GM21515 (cell line): ENCODE results near the gene SETBP1.
A peak's percentile ranks its signal among the peaks of the same experiment; 100 is the strongest.
"Not testable (repeated sequence)": the region's sequence is repeated elsewhere in the genome, so short reads cannot be mapped to it uniquely, and the experiment has no call there.

Source experiments
- ATAC-seq: cut with Tn5 transposase; IDR thresholded peaks from one replicate; pipeline ENCODE4 v1.9.1; 2021; ENCODE audit not compliant: unreplicated experiment

The SETBP1 gene

DNA sequence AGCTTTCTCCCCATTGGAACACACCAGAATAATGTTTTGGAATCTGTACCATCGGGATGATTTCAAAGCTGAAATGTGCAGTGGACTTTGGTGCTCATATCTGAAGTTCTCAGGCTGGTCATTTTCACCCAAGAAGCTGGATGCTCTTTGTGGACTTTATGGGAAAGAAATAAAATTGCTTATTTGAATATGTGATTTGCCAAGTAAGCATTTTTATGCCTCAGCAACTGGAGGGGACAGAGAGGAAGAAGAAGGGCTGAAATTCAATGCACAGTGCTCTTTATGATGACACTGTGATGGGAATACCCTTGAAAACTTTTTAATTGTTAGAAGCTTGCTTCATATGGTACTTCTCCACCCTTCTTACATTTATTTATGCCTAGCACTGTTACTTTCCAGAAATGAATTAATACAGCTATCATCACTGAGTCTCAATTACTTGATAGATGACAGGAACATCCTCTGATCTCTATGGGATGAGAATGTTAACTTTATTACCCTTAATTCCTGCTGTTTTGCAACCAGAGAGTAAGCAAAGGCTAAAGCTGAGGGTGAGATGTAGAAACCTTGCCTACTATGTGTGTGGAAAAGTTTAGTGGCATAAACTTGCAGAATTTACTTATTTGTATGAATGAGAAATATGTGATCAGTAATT is 23.6 kb downstream of the SETBP1 start:
- ATAC-seq: no peak

DNA sequence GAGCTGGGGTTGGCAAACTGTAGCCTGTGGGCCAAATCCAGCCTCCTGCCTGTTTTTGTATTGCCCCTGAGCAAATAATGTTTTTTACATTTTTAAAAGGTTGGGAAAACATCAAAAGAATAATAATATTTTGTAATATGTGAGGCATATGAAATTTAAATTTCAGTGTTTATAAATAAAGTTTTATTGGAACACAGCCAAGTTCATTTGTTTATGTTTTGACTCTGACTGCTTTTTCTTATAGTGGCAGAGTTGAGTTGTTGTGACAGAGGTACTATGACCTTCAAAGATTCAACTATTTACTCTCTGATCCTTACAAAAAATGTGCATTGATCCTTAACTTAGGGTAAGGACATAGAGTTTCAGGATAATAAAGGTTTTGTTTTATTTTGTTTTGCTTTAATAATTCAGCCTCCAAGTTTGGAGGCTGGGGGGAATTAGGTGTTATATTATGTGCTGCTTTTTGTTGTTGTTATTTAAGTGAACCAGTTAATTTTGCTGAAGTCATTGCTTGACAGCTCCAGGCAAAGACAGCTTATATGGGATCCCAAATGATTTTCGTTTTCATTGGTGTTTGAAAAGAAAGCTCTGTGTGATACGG is 24.5 kb downstream of the SETBP1 start:
- ATAC-seq: no peak

DNA sequence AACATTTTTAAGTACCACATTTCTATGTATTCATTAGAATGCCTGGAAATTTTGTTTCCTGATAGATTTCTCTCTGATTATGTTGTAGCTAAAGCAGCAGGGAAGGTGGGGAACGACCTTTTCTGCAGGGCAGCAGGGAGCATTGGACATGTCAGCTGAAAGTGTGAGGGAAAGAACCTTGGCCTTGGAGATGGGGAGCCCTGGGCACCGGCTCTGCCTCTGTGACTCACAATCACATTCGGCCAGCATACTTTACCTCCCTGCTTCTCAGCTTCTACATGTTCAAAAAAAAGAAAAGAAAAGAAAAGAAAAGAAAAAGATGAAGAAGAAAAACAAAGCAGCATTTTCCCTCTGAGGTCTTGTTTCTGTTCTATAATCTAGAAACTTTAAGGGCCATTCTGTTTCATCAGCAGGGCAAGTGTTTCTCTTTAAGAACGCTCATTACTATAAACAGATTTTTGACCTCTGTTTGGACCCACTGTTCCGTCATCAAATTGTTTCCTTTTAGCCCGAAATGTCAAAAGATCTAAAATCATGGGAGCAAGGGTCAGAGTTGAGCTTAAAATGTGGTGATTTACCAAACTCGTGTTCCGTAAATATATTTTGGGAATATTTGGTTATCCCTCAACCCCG is 27.9 kb downstream of the SETBP1 start:
- no peak for ATAC-seq

DNA sequence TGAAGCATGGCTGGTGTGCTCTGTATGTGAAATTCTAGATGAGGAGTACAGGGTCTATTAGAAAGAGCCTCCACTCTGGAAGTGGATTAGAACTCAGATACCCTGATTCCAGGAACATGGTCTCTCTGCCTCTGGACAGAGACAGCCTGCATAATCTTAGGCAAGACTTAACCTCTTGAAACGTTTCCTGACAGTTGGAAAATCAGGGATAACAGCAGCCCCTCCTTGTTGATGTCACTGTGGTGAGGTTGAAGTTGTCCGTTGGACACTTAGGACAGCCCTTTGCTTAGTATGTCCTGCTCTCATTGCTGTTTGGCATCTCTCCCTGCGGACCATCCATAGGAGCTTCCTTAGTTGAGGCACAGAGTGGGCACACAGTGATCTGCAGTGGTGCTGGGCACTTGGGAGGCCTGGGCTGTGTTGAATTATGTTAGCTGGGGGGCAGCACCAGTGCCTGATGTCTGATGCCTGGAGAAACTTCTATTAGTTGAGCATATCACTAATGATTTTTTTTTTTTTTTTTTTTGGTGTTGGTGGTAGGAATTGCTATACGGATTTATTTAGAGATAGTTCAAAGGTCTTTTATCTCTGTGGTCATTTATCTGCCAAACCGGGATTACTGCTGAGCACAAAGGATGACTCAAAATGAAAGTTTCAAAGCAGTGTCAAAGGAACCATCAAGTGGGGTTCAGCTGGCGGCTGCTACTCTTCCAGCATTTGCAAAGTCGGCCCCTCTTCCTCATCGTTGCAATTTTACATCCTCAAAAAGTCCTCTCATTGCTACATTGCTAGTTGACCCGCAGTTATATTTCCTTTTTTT is 28.8 kb downstream of the SETBP1 start:
- peak; percentile 91 for ATAC-seq

DNA sequence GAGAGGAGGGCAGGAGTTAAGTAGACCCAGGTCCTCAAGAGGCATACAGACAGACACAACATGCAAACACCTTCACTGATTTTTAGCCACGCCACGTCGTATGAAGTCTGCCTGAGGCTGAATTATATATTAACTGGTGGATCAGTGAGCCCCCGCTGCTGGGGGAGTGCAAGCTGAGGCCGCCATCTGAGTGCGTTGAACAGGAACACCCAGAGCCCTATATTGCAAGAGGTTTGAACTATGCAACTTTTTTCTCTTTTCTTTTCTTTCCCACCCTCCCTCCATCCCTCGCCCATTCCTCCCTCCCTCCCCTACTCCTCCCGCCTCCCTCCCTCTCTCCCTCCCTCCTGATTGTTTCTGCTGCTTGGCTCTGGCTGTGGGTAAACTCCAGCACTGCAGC is 30.2 kb downstream of the SETBP1 start:
- ATAC-seq: no peak

DNA sequence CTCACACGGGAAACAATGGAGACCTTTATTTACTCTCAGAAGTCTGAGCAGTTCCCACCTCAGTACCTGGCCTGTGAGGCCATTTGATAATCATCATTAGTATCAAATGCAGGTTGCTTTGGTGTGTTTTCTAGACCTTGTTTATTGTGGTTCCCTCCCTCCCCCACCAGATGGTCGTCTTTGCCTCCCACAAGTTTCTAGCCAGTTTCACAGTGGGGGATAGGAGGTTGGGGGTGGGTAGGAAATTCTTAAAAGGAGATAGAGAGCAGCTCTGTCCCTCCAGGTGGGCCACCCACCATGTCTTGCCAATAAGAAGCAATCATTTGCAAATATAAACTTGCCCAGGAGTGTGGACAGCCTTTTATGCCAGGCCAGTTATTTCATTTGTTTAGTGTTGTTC is 31.3 kb downstream of the SETBP1 start:
- ATAC-seq: no peak

DNA sequence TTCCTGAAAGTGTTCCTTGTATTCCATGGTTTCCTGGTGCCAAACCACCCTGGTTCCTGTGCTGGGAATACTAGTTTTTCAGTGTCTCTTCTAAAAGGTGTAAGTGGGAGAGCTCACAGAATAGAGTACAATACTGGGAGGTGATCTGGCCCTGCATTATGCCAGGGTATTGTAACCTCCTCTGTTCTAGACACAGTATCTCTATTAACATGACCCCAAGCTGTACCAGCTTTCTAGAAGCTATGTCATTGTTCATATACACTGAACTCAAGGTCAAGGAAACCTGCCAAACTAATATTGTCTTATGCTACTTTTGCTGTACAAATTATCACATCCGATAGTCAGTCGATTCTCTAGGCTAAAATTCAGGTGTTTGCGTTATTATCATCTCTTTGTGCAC is 32.7 kb downstream of the SETBP1 start:
- no peak for ATAC-seq

DNA sequence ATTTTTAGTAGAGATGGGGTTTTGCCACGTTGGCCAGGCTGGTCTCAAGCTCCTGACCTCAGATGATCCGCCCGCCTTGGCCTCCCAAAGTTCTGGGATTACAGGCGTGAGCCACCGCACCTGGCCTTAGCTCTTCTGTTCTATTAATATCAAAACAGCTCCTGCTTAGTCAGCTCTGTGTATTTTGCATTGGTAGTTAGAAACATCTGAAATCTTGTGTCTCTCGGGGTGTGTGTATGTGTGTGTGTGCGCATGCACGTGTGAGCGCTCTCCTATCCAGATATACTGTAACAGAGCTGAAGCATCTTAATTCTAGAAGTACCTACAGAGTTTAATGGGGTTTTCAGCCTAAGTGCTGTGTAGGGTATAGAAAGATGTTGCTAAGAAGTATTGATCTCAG is 33.7 kb downstream of the SETBP1 start:
- ATAC-seq: no peak

DNA sequence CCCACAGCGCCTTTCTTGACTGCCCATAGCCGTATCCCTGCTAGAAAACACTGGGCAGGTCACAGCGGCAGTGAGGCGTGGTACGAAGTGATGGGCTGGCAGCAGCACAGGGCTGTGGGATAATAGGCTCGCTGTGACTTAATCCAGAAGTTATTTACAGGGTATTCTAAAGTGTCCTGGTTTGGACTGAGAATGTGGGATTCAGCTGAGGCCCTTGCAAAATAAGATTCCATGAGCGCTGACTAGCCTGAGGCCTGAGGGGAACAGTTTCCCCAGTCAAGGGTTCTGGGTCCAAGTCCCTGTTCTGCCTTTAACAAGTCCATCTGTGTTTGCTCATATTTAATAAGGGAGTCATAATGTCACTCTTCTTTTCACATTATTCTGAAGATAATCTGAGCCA is 34.6 kb downstream of the SETBP1 start:
- no peak for ATAC-seq

DNA sequence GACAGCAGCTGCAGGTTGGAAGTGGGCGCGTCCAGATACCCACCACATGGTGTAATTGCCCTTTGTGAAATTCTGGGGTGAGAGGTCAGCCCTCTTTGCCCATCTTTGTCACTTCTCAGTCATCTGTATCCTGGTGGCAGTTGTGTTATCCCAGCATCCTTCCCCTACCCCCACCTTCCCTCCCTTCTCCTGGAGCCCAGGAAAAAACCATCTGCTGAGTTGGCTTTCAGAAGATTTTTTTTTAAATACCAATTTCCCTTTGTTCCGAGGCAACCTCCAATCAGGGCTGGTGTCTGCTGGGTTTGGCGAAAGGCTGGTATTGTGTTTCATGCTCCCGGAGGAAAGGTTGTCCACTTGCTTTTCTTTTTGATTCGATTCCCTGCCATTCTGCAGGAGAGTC is 35.2 kb downstream of the SETBP1 start:
- no peak for ATAC-seq

DNA sequence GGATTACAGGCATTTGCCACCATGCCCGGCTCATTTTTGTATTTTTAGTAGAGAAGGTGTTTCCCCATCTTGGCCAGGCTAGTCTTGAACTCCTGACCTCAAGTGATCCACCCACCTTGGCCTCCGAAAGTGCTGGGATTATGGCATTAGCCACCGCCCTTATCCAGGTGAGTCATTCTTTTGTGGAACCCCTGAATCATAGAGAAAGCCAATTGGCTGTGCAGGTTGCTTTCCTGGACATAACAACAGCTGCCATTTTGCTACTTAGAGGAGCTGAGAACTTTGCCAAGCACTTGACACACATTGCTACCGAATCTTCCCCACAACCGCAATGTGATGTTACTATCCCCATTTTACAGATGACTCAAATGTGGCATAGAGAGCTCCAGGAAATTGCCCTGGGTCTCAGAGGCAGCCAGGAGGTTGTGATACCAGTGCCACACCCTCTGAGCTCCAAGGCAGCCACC is 36.0 kb downstream of the SETBP1 start:
- ATAC-seq: no peak

DNA sequence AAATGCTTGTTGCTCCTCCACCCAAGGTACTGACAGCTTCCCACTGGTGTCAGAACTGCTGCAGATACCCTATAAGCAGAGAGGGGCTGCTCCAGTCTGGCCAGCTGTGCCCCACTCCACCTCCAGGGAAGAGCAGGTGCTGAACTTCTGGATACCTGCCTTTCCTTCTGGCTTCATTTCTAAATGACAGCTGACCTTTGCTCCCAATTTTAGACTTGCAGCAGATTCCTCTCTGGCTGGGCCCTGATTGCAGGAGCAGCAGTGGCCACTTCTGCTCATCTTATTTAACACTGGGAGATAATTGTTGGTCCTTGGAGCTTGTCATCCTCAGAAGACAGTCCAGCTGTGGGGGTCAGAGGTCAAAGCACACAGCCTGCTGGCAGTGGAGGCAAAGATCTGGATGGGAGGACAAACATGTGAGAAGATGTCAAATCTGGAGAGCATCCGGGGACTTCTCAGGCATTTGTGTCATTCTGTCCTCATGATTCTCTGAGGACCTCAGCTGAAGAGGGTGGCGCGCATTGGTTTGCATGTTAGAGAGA is 38.9 kb downstream of the SETBP1 start:
- no peak for ATAC-seq

DNA sequence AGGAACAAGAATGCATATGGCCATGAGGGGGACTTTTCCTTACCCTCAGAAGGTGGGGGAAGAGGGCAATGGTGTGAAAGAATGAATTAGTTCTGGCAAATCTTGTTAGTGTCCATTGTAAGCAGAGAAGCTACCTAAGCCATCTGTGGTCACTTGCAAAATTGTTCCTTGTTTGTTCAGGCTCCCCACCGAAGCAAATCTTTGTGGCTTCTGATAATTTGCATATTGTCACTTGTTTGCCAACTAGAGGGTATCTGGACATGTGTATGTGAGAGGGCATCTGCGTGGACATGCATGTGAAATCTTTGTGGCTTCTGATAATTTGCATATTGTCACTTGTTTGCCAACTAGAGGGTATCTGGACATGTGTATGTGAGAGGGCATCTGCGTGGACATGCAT is 41.1 kb downstream of the SETBP1 start:
- ATAC-seq: not testable (repeated sequence)

DNA sequence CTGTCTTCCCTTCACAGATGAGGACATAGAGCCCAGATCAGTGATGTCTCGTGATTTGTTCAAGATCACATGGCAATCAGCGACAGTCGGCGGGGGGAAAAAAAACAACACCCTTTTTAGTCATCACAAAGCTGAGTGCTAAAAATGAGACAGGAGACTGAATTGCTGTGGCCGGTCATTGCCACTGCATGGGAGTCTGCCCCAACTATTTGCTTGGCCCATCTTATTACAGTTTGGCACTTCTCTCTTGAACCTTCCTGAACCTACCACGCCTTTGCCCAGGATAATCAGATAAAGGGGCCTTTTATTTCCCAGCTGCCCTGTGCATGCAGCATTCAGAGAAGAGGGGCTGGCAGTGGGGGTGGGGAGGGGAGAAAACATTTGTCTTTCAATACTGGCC is 42.7 kb downstream of the SETBP1 start:
- ATAC-seq: no peak

DNA sequence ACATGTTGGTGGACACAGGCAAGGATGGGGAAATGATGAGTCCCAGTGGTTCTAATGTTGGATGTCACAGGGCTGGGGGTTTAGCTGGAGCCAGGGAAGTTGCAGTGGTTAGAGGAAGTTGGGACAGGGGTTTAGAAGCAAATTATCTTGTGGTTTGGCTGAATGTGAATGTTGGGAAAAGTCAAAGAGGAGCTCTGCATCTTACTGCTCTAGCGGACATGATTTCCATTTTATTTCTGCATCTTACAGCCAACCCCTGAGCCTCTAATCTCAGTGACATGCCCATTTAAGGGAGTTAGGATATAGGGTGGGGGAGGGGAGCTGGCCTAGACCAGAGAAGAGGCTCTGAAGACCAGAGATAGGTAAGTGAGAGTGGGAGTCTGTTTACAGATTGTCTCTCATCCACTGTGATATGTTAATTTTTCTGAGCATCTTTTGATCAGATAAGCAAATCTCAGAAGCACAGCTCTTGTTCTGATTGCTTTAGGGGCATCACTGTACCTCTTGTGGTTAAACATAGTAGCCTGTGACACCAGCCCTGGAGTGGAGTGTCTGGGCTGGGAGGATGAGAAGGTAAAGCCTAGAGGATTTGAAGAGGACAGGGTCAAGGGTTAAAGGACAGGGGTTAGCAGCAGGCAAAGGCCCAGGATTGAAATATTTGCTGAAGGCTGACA is 43.6 kb downstream of the SETBP1 start:
- ATAC-seq: no peak

DNA sequence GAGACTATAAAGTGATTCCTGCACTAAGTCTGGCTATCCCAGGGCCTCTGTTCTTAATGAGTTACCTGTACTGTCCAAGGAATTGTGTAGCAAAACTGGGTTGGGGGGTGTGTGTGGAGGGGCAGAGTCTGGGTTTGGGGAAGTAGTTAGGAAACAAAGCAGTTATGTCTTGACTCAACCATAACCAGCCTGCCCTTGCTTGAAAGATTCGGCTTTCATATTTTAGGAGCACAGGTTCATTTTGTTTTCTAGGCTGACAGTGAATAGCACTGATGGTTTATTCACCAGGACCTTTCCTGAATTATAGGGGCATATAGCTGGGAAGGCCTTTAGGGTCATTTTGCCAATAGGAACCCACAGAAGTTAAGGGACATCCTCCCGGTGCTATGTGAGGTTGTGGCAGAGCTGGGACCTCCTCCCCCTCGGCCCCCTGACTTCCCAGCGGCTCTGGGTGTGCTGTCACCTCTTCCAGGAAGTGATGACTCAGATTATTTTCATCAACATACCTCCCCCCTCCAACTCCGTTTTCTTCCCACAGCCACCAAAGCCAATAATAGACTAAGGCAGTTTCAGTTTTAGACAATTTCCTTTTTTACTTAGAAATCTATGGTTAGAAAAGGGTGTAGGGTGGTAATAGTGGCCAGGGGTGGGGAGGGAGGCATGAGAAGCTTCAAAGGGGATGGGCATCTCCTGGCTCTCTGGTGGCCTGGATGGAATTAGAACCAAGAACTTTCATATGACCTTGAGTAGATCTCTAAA is 44.8 kb downstream of the SETBP1 start:
- peak; percentile 56 for ATAC-seq

DNA sequence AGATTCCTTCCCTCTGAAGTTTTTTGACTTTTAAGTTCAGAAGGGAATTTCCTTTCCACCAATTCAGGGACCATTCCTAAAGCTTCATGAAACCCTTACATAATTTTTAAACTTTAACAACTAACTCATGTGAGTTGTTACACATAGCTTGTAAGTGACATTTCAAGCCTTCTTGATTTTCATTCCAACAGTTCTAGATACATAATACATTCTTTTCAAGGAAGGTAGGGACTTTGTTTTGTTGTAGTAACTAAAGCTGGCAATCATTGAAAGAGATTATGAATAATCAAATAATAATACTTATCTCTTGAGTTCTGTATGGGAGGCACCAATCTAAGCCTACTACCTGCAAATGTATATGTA is 45.4 kb downstream of the SETBP1 start:
- no peak for ATAC-seq

DNA sequence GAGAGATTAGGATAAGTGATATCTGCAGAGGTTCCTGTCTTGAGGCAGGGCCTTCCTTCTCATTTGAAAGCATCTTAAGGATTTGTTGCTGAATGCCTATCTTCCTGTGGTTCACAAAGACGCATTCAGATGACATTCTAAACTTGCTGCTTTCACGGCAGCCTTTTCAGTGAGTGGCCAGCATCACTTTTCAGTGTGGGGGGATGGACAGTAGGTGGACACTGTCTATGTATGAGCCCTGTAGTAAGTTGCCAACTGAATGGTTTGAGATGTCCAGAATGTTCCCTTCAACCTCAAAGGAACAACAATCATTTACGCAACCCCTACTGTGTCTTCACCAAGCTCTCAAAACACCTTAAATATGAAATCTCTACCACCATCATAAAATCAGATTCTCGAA is 46.6 kb downstream of the SETBP1 start:
- no peak for ATAC-seq

DNA sequence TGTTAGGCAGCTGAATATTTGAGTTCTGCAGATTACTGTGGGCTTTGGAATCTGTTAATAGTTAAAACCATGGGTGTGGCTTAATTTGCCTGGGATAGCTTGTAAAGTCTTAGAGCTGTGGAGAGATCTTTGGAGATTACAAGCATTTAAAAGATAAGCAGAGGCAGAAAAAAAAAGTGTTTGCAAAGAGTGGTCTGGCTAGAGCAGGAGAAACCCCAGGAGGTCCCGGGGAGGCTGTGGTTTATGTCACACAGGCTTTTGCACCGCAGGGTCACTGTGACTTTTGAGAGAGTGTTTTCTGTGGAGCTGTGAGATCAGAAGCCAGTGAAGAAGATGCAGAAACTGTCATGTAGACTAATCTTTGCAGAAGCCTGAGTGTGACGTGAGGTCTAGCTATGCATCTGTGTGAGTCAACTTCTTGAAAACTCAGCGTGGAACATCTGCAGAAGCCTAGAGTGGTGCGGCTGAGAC is 49.0 kb downstream of the SETBP1 start:
- ATAC-seq: no peak
